Activated T-cell treated with anti-CD3 and anti-CD28 coated beads for 48 hours (primary cell): Measurements from ENCODE around the gene TMEM204.

ENCODE experiments used
- DNase-seq: peaks from one replicate; pipeline ENCODE4 v3.0.0-alpha.2; 2020; ENCODE audit warnings: low read depth

TMEM204 gene

DNA sequence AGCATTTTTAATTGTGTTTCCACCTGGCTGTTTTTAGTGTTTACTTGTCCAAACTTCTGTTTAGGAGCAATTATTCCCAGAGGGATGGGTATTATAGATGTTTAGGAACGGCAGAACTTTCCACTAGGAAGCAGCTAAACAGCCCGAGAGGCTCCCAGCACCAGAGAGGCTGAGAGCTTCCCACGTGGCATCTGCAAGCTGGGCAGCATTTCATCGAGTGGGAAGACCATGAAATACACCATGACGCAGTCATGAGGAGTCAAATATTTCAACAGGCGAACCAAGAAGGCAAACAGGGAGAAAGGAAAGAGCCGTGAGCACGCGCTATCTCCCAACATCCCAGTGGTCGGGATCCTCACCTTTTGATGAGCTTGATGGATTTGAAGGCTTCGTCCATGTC is 24.1 kb downstream of the TMEM204 start:
- DNase-seq, result no peak

DNA sequence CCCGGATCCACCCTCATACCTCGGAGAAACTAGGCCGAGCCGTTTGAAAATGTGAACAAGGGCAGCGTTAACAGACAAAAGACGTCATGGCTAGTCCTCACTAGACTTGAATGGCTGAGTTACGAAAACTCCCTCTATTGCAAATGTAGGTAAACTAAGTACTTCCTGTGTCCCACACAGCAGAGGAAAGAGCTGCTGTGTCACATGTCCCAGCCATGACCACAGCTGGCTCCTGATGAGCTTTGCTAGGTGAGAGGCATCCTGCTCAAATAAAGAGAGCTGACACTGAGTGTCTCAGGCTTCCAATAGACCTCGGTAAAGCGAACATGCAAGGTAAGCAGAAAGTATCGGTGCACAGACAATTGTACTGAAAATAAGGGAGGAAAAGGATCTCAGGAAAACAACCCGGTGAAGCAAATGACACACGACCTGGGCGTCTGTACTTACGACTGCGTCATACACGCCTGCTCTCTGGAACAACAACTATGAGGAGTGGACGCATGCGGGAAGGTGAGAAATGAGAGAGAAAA is 26.0 kb downstream of the TMEM204 start:
- no peak for DNase-seq

DNA sequence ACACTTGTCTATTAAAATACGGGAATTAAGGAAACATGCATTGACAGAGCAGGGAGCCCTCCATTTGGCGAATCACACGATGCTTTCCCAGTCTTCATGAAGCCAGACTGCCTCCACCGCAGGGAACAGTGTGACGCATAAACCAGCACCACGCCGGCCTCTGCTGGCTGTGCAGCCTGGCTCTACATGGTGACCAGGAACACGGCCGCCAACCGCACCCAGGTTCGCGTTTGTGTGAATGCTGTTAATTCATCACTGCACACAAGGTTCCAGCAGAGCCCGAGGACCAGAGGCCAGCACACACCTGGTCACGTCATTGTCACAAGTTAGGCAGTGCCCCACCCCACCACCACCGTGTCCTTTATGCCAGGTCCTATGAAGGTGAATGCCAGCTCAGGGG is 26.7 kb downstream of the TMEM204 start:
- DNase-seq, result no peak

DNA sequence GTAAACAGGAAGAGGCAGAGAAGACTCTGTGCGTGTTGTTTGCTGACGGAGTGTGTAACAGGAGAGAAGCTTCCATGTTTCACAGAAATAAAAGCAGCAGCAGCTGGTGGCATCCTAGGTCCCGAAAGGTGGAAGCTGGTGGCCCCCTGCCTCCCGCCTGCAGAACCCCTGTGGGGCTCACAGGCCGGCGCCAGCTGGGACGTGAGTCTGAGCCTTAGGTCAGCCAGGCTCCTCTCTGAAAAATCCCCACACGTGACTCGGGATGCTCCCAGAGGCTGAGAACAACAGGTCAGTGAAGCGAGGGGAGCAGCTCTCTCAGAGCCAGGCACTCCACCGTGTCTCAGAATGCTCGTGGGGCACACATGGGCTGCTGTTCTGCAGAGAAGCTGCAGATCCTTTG is 27.4 kb downstream of the TMEM204 start:
- DNase-seq, result no peak

DNA sequence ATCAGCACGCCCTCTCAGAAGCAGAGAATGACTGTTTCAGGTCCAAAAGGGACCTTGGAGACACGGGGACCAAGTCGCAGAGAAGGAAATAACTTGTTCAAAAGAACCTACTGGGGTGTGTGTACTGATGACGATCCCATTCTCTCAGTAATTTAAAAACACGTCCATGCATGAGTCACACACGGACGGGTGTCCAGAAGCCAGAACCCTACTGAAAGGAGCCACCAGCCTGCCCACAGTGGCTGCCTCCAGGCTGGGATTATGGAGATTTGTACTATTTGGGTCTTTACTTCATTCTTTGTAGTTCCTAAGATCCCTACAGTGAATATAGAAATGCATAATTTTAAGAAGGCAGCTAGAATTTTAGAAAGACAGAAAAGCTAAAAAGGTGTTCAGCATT is 27.8 kb downstream of the TMEM204 start:
- no peak for DNase-seq

DNA sequence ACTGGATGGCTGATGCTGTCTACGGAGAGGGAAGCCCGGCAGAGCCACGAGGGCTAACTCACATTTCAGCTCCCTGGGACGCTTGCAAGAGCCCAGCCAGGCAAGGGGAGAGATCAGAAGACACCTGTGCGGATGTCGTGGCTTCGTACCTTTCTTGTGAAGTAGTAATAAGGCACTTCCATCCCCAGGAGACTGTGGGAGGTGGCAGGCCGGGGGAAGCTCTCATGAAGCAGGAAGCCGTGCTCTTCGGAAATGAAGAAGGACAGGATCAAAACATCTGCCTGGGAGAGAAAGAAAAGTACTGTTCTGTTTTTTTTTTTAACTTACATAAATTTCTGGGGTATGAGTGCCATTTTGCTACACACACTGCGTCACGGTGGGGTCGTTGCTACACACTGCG is 28.4 kb downstream of the TMEM204 start:
- DNase-seq, result no peak

DNA sequence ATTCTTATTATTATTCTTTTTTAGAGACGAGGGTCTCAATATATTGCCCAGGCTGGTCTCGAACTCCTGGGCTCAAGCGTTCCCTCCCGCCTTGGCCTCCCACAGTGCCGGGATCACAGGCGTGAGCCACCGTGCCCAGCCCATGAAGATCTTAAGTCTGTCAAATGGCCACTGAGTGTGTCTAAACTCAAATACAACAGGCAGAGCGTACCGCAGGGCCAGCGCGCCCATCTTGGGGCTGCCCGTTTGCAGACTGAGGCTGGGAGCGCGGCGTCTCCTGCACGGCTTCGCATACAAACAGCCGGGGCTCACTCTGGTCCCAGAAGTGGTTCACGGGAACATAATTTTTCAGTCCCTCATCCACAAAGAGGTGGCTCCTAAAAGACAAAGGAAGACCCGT is 30.3 kb downstream of the TMEM204 start:
- DNase-seq, result no peak

DNA sequence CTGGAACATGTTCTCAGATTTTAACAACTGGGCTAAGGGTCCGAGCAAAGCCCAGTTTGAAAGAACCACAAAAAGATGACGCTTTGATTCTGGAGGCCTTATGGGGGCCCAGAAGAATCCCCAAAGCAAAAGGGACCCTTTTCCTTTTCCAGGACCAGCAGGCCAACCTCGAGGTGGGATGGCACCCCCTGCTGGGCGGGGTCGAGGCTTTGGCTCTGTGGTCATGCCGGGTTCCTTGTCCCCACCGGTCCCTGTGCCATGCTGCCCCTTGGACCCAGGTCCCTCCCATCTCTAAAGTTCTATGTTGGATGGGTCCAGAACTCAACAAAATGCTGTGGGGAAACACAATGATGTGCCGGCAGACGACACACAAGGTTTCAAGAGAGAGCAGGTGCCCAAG is 30.9 kb downstream of the TMEM204 start:
- no peak for DNase-seq

DNA sequence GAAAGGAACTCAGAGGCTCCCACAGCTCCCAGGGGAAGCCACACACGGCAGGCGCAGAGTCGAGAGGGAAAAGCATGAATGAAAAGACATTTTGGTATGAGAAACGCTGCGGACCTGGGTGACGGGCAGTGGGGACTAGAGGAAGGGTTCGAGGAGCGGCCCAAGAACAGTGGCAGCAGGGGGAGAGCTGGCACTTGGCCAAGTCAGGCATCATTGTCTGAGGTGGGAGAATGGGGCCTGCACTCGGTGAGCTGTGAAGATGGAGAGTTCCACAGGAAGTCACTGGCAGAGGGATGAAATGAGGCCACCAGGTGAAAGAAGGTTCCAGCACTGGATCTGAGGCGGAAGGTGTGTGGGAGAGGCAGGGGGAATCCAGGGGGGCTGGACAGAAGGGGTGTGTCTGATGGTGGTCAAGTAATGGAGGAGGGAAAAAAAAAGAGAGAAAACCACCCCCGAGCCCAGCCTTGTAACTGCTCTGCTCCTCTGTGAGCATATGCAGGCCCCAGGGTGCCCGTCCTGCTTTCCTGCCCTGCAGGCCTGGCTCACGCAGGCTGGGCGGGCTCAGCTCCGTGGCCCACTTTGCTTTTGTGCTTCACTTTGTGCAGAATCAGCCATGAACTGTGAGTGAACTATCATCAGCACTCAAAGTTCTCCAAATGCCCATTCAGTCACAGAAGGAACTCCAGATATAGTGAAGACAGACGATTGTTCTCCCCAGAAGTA is 31.8 kb downstream of the TMEM204 start:
- DNase-seq, result no peak

DNA sequence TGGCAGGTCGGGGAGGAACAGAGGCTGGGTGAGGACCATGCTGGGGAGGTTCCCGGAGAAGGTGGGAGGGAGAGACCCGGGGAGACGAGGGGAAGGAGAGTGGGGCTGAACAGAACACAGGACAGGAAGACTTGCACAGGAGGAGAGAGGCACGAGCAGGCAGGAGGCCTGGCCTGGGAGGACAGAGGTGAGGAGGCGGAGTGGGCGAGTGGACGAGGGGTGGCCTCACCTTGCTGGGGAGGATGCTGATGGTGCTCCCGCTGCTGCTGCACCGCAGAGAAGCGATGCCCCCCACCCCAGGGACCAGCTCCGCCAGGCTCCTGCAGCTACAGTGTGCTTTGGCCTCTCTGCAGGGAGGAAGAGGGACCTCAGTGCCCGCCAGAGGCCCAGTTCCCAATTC is 34.5 kb downstream of the TMEM204 start:
- no peak for DNase-seq

DNA sequence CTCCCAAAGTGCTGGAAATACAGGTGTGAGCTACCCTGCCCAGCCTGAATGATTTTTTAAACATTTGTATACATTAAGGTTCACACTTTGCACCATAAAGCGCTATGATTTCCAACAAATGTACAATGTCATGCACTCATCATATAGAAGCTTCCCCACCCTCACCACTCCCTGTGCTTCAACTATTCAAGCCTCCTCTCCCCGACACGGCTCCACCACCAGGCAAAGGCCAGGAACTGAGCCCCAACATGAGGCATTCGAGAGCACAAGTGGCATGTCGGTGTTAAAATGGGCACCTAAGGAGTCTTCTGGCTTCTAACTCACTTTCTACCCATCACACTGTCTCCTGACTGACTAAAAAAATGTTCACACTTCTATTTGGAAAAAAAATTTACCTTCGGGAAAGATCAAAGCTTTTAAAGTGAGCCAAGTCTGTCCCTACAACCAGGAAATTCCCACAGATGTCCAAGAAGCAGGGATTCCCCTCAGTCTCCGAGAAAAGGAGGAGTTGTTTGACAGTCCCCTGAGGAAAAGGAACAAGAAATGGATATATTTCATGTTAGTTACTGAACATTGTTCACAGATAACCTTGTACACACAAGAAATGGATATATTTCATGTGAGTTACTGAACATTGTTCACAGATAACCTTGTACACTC is 37.7 kb downstream of the TMEM204 start:
- DNase-seq, result no peak

DNA sequence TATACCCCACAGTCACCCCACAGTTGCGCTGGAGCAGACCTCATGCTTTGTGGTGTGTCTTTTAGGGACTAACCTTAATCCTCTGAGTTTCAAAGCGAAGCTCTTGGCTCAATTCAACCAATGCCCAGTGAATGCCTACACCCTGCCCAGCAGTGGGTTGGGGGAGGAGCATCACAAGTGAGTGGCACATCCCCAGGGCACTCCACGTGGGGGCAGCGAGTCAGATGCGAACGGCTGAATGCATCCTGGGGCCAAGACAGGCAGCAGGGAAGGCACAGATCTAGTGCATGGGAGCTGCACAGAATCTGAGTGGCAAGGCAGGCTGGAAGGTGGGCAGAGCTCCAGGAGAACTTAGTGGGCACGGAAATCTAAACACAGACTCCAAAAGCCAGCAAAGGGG is 39.2 kb downstream of the TMEM204 start:
- no peak for DNase-seq

DNA sequence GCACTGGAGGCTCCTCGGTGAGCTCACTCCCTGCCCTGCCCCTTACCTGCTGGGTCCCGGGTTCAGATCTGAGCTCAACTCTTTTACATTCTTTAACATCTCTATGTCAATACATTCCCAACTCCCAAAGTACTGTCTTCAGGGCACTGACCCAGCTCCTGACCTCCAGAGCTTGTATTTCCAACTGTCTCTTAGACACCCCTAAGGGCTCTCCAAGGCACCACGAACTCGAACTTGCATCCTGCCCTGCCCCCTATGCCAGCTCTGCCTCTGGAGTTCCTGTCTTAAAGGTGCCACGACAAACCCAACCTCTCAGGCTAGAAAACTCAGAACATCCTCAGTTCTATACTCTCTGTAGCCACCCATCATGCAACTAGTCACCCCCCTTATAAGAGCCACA is 39.8 kb downstream of the TMEM204 start:
- DNase-seq, result no peak

DNA sequence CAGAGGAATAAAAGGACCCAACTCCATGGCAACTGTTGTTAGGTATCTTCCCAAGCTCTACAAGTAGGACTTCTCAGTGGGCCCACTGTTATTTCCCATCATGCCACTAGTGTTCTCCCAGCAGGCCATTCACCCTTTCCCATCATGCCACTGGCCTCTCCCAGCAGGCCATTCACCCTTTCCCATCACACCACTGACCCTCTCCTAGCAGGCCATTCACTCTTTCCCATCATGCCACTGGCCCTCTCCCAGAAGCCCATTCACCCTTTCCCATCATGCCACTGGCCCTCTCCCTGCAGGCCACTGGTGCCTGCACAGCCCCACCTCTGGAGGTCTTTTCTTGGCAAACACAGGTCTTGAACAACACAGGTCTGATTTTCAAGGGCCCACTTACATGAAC is 42.1 kb downstream of the TMEM204 start:
- no peak for DNase-seq

DNA sequence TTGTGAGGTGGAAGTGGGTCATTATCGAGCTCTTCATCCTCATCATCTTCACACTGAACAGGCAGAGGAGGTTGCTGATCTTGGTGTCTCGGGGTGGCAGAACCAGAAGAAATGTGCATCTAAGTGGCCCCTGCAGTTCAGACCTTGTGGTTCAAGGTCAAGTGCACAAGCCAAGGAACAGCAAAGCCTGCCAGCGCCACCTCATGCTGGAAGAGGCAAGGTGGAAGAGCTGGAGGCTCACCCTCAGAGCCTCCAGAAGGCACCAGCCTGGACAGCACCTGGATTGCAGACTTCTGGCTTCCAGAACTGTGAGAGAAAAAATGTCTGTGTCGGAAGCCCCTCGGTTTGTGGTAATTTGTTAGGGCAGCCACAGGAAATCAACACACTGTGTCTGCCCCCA is 45.7 kb downstream of the TMEM204 start:
- DNase-seq, result no peak

DNA sequence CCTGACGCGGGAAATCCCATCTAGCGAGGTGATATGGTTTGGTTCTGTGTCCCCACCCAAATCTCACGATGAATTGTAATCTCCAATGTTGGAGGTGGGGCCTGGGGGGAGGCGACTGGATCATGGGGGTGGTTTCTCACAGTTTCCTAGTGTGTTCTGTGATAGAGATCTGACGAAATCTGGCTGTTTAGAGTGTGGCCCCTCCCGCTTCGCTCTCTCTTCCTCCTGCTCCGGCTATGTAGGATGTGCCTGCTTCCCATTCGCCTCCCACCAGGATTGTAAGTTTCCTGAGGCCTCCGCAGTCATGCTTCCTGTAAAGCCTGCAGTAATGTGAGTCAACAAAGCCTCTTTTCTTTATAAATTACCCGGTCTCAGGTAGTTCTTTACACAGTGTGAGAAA is 46.8 kb downstream of the TMEM204 start:
- DNase-seq, result no peak

DNA sequence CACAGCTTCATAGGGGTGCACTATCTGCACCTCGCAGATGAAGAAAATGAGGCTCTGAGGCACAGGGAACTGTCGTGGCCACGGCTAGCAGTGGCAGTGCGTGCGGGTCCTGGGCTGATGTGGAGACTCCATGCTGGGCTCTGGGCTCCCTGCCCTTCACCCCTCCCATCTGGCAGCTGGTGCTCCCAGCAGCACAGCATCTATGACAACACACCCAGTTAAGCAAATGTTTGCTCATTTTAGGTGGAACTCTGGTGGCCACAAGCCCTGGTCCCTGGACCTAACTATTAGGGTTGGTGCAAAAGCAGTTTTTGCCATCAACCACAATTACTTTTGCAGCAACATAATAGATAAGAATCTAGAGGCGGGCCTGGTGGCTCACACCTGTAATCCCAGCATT is 47.5 kb downstream of the TMEM204 start:
- no peak for DNase-seq

DNA sequence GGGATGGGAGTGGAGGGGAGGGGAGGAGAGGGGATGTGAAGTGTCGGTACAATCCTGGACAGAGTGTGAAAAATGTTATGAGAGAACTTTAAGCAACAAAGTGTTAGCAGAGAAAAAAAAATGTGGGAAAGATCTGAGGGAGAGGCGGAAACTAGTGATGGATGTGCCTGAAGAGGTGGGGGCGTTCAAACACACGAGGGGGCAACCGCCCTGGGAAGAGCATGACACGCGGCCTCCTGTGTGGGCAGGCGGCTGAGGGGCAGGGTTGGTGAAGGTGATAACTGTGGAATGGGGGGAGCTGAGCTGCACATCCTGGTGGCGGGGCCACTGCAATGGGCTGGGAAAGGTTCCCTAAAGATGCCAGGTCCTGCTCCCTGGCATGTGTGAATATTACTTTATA is 48.3 kb downstream of the TMEM204 start:
- no peak for DNase-seq

DNA sequence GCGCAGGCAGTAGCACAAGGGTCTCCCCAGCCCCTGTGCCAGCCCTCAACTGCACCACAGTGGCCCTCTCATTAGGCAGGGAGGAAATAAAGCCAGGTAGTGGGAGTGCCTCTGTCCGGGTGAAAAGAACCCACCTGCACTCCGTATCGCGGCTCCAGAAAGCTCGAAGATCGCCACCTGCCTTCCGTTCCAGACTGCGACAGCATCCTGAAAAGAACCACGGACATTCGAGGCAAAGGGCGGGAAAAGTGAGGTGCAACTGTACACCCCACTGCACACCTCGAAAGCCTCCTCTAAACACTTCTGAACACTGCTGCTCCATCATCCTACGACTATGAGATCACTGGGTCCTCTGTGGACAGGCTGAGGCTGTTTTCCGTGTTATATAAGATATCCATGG is 49.7 kb downstream of the TMEM204 start:
- DNase-seq, result no peak

DNA sequence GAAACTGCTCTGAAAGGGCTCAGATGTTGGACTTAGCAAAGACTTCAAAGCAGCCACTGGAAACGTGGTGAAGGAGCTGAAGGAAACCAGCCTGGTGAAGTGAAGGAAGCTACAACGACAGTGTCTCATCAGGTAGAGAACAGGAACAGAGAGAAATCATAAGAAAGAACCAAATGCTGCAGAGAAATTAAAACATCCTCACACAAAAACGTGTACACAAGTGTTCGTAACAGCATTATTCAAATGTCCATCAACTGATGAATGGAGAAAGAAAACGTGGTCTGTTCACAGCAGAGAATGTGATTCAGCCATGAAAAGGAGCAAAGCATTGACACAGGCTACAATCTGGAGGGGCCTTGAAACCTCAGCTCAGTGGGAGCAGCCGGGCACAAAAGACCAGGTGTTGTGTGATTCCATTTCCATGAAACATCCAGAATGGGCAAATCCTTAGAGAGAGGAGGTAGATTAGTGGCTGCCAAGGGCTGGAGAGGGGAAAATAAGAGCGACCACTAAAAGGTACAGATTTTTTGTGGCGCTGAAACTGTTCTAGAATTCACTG is 51.5 kb downstream of the TMEM204 start:
- no peak for DNase-seq

DNA sequence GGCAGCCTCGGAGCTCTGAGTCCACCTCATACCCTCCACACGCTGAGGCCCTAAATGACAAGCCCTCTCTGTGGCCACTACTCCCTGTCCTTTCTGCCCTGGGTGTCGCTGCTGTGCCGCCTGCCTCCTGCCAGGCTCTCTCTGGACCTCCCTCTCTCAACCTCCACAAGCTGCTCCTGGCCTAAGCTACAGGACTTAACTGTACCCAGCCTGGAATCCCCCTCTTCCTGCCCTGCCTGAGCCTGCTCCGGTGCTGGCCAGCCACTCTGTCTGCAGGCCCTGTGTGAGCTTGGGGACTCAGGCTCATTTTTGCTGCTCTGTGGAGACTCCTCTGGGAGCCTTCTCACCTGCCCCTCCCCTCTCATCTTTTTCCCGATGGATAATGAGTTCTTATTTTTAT is 56.9 kb downstream of the TMEM204 start:
- DNase-seq, result no peak

DNA sequence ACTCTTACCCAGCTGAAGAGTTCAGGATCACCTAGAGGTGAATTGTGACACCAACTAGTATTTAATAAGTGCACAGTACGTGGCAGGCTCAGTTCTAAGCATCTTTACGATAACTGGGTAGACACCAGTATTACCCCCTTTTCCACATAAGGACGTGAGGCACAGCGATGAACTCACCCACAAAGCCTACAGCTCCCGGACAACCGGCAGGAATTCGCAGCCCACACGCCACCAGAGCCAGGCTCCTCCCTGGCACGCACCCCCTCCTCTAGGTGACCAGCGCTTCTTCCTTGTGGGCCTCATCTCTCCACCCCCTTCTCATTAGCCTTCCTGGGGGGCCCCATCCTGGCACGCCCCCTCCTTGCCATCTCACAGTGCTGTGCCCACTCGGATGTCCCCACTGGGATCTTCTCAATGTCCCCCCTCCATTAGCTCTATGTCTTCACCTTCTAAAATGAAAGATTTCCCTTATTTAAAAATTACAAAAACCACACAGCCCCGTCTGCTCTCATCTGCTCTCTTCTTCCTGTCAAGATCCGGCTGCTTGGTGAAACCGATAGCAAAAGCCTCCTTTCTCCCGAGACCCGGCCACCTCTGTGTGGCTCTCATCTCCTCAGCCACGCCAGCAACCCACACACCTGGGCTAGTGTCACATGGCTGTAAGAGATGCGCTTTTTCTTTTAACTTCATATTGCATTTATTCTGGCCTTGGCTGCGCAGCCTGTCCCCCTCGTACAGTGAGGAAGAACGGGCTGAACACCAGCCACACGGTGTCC is 57.7 kb downstream of the TMEM204 start:
- DNase-seq, result no peak

DNA sequence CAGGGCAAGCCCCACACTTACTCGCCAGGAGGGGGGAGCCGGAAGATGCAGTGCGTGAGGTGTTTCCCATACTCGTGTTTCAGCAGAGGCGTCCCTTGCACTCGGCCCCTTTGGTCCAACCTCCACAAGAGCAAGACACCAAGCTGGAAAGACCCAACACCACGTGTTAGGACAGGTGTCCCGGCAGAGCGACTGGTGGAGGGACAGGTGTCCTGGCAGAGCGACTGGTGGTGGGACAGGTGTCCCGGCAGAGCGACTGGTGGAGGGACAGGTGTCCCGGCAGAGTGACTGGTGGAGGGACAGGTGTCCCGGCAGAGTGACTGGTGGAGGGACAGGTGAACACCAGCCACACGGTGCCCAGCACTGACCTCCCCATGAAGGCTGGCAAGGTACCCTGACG is 59.0 kb downstream of the TMEM204 start:
- no peak for DNase-seq
